AG09319 (cell line): ENCODE results near the gene GRID1.

Experiments used
- DNase-seq: peaks from one replicate; pipeline ENCODE4 v3.0.0-alpha.2; 2010; ENCODE audit warnings: low read depth; ENCODE audit errors: extremely low read depth
- TF ChIP-seq, protein P1 (sequence below): IDR thresholded peaks from 2 replicates; pipeline ENCODE4 v1.5.1; 2011; ENCODE audit warnings: low read depth, mild to moderate bottlenecking, inconsistent platforms, low read length, moderate library complexity

GRID1 gene

DNA sequence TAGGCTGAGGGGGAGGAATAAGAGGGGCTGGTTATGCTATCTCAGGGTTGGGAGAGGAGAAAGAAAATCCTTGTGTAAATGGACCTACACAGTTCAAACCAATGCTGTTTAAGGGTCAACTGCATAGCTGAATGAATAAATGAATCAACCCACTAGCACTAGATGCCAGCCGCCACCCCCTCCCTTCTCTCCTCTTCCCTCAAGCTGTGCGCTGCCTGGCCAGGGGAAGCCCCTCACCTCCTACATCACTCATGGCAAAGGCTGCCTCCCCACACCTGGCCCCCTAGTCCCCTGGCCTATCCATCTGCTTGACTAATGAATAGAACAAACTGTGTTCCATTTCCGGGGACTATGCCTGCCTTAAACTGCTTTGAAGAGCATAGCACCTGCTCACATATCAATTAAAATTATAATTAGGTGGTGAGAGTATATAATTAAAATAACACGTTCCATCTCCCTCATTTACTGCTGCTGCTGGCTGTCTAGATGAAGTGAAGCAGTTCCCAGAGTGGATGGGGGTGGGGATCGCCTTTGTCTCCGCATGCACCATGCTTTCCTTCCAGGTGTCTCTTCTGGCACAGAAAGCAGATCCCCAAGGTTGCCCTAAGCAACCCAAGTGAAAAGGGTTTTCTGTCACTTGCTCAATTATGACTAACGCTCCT is 32.6 kb downstream of the GRID1 start:
- DNase-seq = no peak
- TF ChIP-seq, protein P1, sequence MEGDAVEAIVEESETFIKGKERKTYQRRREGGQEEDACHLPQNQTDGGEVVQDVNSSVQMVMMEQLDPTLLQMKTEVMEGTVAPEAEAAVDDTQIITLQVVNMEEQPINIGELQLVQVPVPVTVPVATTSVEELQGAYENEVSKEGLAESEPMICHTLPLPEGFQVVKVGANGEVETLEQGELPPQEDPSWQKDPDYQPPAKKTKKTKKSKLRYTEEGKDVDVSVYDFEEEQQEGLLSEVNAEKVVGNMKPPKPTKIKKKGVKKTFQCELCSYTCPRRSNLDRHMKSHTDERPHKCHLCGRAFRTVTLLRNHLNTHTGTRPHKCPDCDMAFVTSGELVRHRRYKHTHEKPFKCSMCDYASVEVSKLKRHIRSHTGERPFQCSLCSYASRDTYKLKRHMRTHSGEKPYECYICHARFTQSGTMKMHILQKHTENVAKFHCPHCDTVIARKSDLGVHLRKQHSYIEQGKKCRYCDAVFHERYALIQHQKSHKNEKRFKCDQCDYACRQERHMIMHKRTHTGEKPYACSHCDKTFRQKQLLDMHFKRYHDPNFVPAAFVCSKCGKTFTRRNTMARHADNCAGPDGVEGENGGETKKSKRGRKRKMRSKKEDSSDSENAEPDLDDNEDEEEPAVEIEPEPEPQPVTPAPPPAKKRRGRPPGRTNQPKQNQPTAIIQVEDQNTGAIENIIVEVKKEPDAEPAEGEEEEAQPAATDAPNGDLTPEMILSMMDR = no peak

- TF ChIP-seq, protein P1 = no peak
- DNase-seq = no peak
These were observed 34.7 kb downstream of the GRID1 start for GRCh38 chr10:86331861-86332260.

- TF ChIP-seq, protein P1 = no peak
- no peak for DNase-seq
These were observed 35.5 kb downstream of the GRID1 start for GRCh38 chr10:86330778-86331763.

DNA sequence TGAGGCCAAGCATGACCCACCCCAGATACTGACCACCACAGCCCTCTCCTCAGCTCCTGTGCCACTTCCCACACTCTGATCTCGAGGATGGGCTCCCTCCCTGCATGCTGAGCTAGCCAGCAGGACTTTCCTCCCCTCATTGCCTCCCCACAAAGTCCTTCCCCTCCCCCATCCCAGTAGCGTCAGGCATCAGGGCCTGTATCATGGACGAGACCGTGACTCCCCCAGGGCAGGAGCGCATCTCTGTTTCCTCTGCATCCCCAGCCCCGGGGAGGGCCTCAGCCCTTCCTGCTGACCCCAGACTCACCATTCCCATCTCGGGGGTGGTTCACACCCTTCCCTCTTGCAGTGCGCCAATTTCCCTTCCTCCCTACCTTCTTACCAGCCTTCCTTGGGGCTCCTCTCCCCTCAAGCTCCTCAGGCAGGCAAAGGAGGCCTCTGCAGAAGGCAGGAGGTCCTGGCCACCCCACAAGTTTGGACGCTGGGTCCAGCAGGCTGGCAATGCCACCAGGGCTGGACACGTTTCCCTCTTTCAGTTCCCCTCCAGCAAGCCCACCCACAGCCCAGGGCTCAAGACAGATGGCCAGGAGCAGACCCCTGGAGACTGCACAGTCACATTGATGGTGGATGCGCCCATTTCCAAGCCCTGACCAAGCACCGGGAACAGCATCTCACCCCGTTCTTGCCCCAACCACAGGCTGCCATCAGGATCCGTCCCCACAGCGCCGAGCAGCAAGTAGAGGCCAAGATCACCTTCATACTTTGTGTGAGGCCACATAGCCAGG is 36.5 kb downstream of the GRID1 start:
- TF ChIP-seq, protein P1 = no peak
- no peak for DNase-seq

- DNase-seq = no peak
- TF ChIP-seq, protein P1 = no peak
These were observed 37.4 kb downstream of the GRID1 start for GRCh38 chr10:86329093-86329710.

DNA sequence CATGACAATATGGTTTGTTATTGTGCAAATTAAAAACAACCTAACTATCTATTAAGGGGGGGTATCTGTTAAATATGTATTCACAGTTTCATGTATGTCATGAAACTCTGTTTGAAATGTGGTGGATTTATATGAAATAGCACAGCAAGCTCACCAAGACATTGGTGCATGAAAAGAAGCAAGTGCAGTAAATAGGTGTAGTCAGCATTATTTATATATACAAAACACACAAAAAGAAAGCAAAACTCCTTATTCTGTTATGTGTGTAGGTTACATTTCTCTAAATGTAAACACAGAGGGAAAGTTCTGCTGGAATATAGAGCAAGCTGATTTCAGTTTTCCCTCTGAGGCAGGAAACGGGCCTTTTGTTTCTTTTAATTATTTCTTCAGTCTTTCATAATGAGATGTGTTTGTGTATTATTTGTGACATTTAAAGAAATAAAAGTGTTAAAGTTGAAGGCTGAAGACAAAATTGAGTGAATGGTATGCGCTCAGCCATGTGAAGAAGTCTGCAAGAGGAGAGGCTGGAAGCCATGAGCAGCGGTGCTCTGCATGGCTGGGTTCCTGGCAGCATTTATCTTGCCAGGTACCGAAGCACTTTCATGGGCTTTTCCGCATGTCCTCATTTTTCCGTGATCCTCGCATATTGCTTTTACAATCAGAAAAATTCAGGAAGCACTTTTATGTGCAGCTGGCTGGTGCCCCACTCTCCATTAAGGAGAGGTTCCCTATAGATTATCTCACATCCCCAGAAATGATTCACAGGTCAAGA is 38.5 kb downstream of the GRID1 start:
- DNase-seq = no peak

More for the DNA sequence above, 38.5 kb downstream of the GRID1 start:
- TF ChIP-seq, protein P1 = no peak
